Measurements from ENCODE around the gene ECHDC3. TPM values are rescaled to one million over a fixed set of nuclear protein-coding genes. Genes with fewer than 3 reads are reported as not detected.

Gene ECHDC3, protein sequence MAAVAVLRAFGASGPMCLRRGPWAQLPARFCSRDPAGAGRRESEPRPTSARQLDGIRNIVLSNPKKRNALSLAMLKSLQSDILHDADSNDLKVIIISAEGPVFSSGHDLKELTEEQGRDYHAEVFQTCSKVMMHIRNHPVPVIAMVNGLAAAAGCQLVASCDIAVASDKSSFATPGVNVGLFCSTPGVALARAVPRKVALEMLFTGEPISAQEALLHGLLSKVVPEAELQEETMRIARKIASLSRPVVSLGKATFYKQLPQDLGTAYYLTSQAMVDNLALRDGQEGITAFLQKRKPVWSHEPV
- 8.9 and 13.9 TPM in 2 replicates for total RNA-seq (2021)
- Bru-seq, nascent RNA, result percentile 61 among the genes with signal in this experiment
- BruChase-seq, experiment 1, labeled RNA remaining after a 2-hour chase, result percentile 48 among the genes with signal in this experiment
- percentile 49 among the genes with signal in this experiment for BruChase-seq, experiment 2, labeled RNA remaining after a 6-hour chase
- long read RNA-seq, transcript ECHDC3-201 (5 exons, 1,649 nt), result major isoform, 33 of 41 reads
- long read RNA-seq, partial matches to known transcripts, result 5 of 41 reads
- long read RNA-seq, other reads (novel, unspliced or antisense), result 3 of 41 reads

DNA sequence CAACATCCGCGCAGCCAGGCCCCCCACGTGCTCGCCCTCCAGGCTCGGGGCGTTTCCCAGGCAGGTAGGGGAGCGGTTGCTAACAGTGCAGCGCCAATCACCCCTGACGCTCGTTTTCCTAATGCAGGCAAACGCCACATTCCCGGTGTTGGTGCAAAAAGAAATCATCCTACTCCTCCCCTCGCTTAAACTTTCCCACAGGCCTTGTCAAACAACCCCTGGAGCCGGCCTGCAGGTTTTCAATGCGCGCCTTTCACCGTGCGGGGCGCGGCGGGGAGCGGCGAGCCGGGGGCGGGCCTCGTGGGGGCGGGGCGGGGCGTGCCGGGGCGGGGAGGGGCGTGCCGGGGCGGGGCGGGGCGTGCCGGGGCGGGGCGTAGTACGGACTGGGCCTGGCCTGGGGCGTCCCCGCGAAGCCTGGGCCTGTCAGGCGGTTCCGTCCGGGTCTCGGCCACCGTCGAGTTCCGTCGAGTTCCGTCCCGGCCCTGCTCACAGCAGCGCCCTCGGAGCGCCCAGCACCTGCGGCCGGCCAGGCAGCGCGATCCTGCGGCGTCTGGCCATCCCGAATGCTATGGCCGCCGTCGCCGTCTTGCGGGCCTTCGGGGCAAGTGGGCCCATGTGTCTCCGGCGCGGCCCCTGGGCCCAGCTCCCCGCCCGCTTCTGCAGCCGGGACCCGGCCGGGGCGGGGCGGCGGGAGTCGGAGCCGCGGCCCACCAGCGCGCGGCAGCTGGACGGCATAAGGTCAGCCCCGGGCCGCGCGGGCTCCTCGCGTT lies at the start of gene ECHDC3:
Gene ECHDC3, plus strand, starts transcription at position 374 of the 770 bp plus-strand sequence. Its CDS starts 195 bp downstream, at position 569.
- no TSS peak for BruUV-seq (replicated peaks)
- TF ChIP-seq, protein P1, sequence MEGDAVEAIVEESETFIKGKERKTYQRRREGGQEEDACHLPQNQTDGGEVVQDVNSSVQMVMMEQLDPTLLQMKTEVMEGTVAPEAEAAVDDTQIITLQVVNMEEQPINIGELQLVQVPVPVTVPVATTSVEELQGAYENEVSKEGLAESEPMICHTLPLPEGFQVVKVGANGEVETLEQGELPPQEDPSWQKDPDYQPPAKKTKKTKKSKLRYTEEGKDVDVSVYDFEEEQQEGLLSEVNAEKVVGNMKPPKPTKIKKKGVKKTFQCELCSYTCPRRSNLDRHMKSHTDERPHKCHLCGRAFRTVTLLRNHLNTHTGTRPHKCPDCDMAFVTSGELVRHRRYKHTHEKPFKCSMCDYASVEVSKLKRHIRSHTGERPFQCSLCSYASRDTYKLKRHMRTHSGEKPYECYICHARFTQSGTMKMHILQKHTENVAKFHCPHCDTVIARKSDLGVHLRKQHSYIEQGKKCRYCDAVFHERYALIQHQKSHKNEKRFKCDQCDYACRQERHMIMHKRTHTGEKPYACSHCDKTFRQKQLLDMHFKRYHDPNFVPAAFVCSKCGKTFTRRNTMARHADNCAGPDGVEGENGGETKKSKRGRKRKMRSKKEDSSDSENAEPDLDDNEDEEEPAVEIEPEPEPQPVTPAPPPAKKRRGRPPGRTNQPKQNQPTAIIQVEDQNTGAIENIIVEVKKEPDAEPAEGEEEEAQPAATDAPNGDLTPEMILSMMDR (conservative IDR thresholded peaks at IDR 0.05; ENCODE audit: low read depth, low read length), result no peak
- TF ChIP-seq EZH2 (IDR thresholded peaks at IDR 0.05; ENCODE audit: borderline replicate concordance, low read depth, low read length, poor library complexity, severe bottlenecking), result no peak
- DNase-seq (ENCODE audit: low spot score), result peak; percentile 68
- peak within 1 kb of the TSS; percentile 66 for H3K4me3 ChIP-seq (ENCODE audit: low read depth, low read length, poor library complexity, severe bottlenecking)
- CTCF ChIA-PET, result no interaction called here
- POLR2A ChIA-PET (ENCODE audit: low non-redundant PET), result no interaction called here
- peaks cover 5% of the 10 kb centered on the region for H3K4me1 ChIP-seq (ENCODE audit: insufficient read depth, low read length, poor library complexity, severe bottlenecking)
- H3K27ac ChIP-seq (ENCODE audit: low read depth, low read length, poor library complexity, severe bottlenecking), result peak within 1 kb of the TSS; percentile 72
- no peaks in the 10 kb centered on the region for H3K36me3 ChIP-seq (ENCODE audit: insufficient read depth, low read length, poor library complexity, severe bottlenecking)
- H3K9me3 ChIP-seq (ENCODE audit: low read depth, low read length, poor library complexity, severe bottlenecking), result no peaks in the 10 kb centered on the region
- H3K27me3 ChIP-seq (replicated peaks; ENCODE audit: insufficient read depth, low read depth, low read length, poor library complexity), result no peaks in the 10 kb centered on the region
- intact Hi-C loops (cut with micrococcal nuclease; ENCODE audit: unreplicated experiment), result loop anchor here (5.0 kb wide), 1 partner anchor 230 kb away; no protein-coding TSS in a partner anchor

DNA sequence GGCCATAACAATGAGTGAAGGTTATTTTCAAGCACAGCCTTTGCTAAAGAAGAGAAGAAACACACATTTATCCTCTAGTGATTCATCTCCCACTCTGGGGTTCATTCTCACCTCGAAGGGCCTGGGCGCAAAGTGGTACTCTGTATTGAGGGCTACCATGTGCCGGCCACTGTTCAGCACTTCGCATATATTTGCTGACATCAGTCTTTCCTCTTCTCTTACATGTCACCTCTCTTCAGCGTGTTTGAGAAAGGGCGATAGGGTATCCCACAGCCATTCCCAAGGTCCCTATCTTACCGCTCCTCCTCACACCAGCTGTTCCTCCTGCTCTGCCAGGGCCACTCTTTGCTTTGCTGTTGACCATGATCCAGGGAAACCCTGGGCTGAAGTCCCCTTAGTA lies 48.8 kb upstream of the ECHDC3 start:
- DNase-seq (ENCODE audit: low spot score), result no peak
- H3K4me1 ChIP-seq (ENCODE audit: insufficient read depth, low read length, poor library complexity, severe bottlenecking), result peaks cover 12% of the 10 kb centered on the region
- H3K27me3 ChIP-seq (replicated peaks; ENCODE audit: insufficient read depth, low read depth, low read length, poor library complexity), result no peaks in the 10 kb centered on the region
- ChIA-PET POLR2A (ENCODE audit: low non-redundant PET) (no interaction called here), CTCF (no interaction called here)
- no peak overlapping the region for H3K4me3 ChIP-seq (ENCODE audit: low read depth, low read length, poor library complexity, severe bottlenecking)
- no peak for TF ChIP-seq EZH2 (IDR thresholded peaks at IDR 0.05; ENCODE audit: borderline replicate concordance, low read depth, low read length, poor library complexity, severe bottlenecking)
- TF ChIP-seq, protein P1 (conservative IDR thresholded peaks at IDR 0.05; ENCODE audit: low read depth, low read length), result no peak
- no peaks in the 10 kb centered on the region for H3K36me3 ChIP-seq (ENCODE audit: insufficient read depth, low read length, poor library complexity, severe bottlenecking)
- no peak overlapping the region for H3K27ac ChIP-seq (ENCODE audit: low read depth, low read length, poor library complexity, severe bottlenecking)
- intact Hi-C loops (cut with micrococcal nuclease; ENCODE audit: unreplicated experiment), result no loop called here
- H3K9me3 ChIP-seq (ENCODE audit: low read depth, low read length, poor library complexity, severe bottlenecking), result no peaks in the 10 kb centered on the region
- BruUV-seq (replicated peaks), result no TSS peak

DNA sequence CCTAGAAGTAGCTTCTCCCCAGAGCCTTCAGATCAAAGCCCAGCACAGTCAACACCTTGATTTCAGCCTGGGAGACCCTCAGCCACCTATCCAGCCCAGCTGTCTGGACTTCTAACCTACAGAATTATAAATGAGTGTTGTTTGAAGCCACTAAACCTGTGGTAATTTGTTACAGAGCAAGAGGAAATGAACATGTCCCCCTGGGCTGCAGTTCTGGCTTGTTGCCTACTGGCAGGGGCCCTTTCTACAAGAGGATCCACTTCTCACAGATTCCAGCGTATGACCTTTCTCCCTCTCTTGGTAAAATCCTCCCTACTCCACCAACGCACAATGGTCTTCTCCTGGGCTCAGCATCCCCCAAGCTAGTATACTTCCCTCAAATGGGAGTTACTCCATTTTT lies 46.4 kb upstream of the ECHDC3 start:
- Histone ChIP-seq H3K4me3 (ENCODE audit: low read depth, low read length, poor library complexity, severe bottlenecking) (no peak overlapping the region), H3K9me3 (ENCODE audit: low read depth, low read length, poor library complexity, severe bottlenecking) (no peaks in the 10 kb centered on the region), H3K27ac (ENCODE audit: low read depth, low read length, poor library complexity, severe bottlenecking) (no peak overlapping the region), H3K36me3 (ENCODE audit: insufficient read depth, low read length, poor library complexity, severe bottlenecking) (no peaks in the 10 kb centered on the region), H3K4me1 (ENCODE audit: insufficient read depth, low read length, poor library complexity, severe bottlenecking) (peaks cover 7% of the 10 kb centered on the region), H3K27me3 (replicated peaks; ENCODE audit: insufficient read depth, low read depth, low read length, poor library complexity) (no peaks in the 10 kb centered on the region)
- BruUV-seq (replicated peaks), result no TSS peak
- ChIA-PET CTCF (no interaction called here), POLR2A (ENCODE audit: low non-redundant PET) (no interaction called here)
- no peak for TF ChIP-seq EZH2 (IDR thresholded peaks at IDR 0.05; ENCODE audit: borderline replicate concordance, low read depth, low read length, poor library complexity, severe bottlenecking)
- TF ChIP-seq, protein P1 (conservative IDR thresholded peaks at IDR 0.05; ENCODE audit: low read depth, low read length), result no peak
- intact Hi-C loops (cut with micrococcal nuclease; ENCODE audit: unreplicated experiment), result no loop called here
- DNase-seq (ENCODE audit: low spot score), result no peak
